Activated CD4-positive, alpha-beta T cell treated with anti-CD3 and anti-CD28 coated beads, Interleukin-2, Interleukin-4, amounts not matched to agents 100 ng/mL and 50 ng/mL, durations not matched to agents 16 hours and 8 hours (primary cell): ENCODE results near the gene S100A4.

Experiments
- DNase-seq: peaks from one replicate; pipeline ENCODE4 v3.0.0-alpha.2; 2020; ENCODE audit warnings: low spot score

The S100A4 gene

DNA sequence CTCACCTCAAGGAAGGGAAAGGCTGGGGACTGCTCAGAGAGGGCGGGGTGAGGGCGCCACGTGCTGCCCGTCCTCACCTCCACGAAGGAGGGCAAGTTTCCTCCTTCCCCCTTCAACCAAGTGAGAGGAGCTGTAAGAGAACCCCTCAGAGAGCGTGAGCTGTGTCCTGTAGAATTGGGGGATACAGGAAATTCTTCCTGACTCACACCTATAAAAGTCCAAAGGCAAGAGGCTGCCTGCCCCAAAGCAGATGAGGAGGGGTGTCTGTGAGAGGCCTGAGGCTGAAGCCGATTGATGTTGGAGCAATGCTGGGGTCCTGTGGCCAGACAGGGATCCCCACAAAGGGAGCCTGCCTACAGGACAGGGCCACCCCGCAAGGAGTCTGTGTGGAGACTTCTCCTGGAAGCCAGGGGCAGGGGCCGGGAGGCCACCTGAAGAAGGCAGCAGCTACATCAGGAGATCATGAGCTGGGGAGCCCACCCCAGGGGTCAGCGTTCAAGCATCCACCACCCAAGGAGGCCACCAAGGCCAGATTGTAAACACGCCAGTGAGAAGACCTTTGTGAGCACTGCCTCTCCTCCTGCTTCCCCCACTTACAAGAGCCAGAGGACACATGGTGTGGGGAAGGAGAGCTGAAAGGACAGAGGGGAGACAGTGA lies 37.6 kb downstream of the S100A4 start:
- no peak for DNase-seq

DNA sequence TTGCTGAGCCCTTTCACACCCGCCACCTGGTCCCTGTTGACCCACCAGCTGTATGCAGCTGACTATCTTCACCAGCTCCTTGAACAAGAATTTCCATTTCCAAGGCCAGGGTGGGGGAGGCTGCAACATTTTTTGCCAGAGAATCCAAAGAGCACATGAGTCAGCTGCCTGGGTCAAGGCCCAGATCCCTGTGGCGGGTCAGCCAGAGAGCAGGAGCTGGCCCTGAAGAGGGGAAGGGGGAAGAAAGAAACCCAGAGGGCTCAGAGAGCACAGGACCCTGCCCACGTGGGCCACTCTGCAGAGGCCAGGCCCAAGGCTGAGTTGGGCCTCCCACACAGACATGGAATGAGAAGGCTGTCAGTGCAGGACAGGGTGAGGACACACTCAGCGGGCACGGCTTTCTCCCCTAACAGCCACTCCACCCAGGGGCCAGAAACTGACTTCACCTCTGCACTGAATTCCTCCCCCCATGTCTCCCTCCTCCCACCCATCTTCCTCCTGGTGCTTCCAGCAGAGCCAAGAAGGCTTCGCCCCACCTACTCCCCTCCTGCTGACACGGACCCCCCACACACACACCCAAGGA lies 38.7 kb downstream of the S100A4 start:
- no peak for DNase-seq

DNA sequence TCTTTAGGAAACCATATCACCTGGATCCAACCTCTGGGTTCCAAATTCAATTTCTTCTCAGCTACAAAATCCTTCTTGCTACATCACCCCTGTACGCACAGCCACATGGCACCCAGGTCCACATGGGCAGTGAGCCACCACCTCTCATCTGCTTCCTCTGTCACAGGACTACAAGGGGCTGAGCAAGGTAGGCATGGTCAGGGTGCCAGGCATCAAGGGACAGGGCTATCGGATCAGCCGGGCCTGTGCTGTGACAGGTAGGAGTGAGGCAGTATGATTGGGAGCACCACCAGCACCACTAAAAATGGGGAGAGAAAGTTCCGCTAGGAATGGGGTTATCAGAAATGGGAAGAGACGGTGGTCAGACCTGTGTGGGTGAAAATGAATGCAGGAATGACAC lies 39.2 kb downstream of the S100A4 start:
- no peak for DNase-seq

DNA sequence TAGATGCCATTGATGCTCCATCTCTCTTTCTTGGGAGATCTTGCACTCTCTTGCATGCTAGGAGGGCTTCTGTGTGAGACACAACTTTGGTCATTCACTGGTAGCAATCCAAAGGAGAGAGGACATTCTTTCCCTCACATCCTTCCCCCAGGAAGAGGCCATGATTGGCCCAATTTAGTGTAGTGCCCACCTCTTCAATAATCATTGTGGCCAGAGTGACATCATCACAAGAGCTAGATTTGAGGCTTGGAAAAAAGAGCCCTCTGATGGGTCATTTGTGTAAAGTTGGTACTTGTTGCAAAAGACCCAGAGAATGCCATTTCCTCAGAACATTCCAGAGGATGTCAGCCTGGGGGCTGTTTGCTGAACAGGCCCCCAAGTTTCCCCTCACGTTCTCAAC lies 40.0 kb downstream of the S100A4 start:
- DNase-seq = no peak

DNA sequence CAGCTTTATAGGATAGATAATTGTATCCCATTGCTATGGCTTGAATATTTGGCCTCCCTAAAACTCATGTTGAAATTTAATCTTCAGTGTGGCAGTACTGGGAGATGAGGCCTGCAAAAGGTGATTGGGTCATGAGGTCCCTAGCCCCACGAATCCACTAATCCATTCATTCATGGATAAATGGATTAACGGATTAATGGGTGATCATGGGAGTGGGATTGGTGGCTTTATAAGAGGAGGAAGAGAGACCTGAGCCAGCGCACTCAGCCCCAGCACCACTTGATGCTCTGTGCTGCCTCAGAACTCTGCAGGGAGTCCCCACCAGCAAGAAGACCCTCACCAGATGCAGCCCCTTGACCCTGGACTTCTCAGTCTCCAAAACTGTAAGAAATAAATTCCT lies 41.8 kb downstream of the S100A4 start:
- DNase-seq = no peak

DNA sequence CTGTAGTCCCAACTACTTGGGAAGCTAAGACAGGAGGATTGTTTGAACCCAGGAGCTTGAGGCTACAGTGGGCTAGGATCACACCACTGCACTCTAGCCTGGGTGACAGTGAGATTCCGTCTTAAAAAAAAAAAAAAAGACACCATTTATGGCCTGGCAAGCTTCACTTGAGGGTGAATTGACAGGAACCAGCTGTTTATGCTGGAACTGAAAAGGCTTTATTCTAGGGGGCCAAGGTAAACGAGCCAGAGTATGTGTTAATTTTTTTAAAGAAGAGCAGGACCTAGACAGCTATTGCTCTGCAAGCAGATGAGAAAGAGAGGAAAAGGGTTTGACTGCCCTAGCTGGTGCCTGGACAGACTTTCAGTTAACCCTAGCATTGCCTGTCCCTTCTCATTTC lies 46.9 kb downstream of the S100A4 start:
- DNase-seq = no peak

DNA sequence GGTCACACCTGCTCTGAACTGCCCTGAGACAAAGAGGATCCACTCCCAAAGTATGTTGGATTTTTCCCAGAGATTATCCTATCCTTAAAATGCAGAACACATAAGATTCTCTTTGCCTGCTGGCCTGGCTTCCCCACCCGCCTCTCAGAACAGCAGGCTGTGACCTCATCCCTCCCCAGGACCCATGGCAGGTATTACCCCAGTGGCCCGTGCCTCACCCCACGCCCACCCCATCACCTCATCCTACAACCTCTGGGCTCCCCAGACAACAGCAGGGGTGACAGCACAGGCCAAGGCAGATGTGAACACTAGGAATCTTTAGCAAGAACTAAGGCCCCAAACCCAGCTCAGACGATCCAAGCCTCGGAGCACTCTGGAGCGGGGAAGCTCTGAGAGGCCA lies 50.1 kb downstream of the S100A4 start:
- no peak for DNase-seq

DNA sequence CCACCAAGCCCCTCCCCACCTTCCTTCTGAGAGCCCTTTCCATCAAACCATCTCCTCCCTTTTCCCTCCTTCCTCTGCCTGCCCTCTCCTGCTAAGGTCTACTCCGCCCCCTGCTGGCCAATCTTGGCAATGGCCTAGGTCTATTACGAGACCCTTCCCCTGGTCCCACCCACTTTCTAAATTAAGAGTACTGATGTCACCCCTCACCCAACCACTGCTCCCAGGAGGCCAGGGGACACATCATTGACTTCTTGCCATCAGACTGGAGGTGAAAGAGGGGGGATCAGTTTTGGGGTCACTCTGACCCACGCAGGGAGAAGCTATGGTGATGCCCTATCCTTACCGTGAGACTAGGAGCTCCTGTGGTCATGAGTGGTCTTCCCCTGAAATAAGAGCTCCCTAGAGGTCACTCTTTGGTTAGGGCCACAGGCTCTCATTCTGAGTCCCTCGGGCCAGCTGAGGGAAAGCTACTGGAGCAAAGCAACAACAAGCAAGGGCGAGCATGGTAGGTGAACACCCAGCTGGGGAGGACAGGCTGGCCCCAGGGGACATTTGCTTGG lies 50.5 kb downstream of the S100A4 start:
- peak; percentile 79 for DNase-seq
